Measurements from ENCODE around the gene IER5. TPM values are rescaled to one million over a fixed set of nuclear protein-coding genes. Genes with fewer than 3 reads are reported as not detected.
"Not testable (repeated sequence)": the region's sequence is repeated elsewhere in the genome, so short reads cannot be mapped to it uniquely, and the experiment has no call there.

IER5 gene
- total RNA-seq, 1 experiment from 2014 or later, result 30.5 TPM

- H3K27me3 ChIP-seq (ENCODE audit: insufficient read depth, low read length); H3K79me2 ChIP-seq (ENCODE audit: insufficient read depth, low read length); H2AFZ ChIP-seq (ENCODE audit: low read depth, low read length, poor library complexity, severe bottlenecking); RAD21 ChIA-PET (ENCODE audit: low non-redundant PET in 1 of 2, low total read pairs in 2 of 2, uncharacterized antibody in 2 of 2, unreplicated experiment in 2 of 2); ATAC-seq; intact Hi-C loops (cut with micrococcal nuclease); BruUV-seq (replicated peaks); H3K9ac ChIP-seq (ENCODE audit: low read length); H3K36me3 ChIP-seq (ENCODE audit: control insufficient read depth in 1 of 2, insufficient read depth in 2 of 2, low read length in 2 of 2); DNase-seq (ENCODE audit: low read depth, low spot score); H4K20me1 ChIP-seq (ENCODE audit: insufficient read depth); H3K27ac ChIP-seq (ENCODE audit: low read depth, low read length); H3K9me2 ChIP-seq (ENCODE audit: insufficient read depth); H3K4me3 ChIP-seq (replicated peaks in 1 of 2; ENCODE audit: low read depth in 1 of 2, low read length in 2 of 2); H3K9me3 ChIP-seq (ENCODE audit: control insufficient read depth in 1 of 2, insufficient read depth in 1 of 2, low read depth in 1 of 2, low read length in 2 of 2): not testable (repeated sequence)
- peaks cover 73 to 95% of the 10 kb centered on the region in 2 experiments for H3K4me1 ChIP-seq (ENCODE audit: control insufficient read depth in 1 of 2, insufficient read depth in 2 of 2, low read length in 2 of 2)
- ChIA-PET POLR2A (interaction anchor here (1.9 to 2.5 kb wide), 2 partner anchors 11 to 12 kb away, joined by 7 to 11 read pairs; no protein-coding TSS in a partner anchor), CTCF (interaction anchor here (2.2 kb wide), 1 partner anchor 32 kb away, joined by 8 read pairs; no protein-coding TSS in a partner anchor)
- H3K4me2 ChIP-seq (ENCODE audit: low read length), result peak overlapping the region; percentile 18
Measured at GRCh38 chr1:181115971-181116370, 27.5 kb downstream of the IER5 start.

GRCh38 chr1:181116819-181117390 lies 28.4 kb downstream of the IER5 start:
- Histone ChIP-seq H3K9ac (ENCODE audit: low read length) (peak overlapping the region; percentile 48), H2AFZ (ENCODE audit: low read depth, low read length, poor library complexity, severe bottlenecking) (no peak overlapping the region), H3K9me3 (ENCODE audit: control insufficient read depth in 1 of 2, insufficient read depth in 1 of 2, low read depth in 1 of 2, low read length in 2 of 2) (no peaks in the 10 kb centered on the region), H3K79me2 (ENCODE audit: insufficient read depth, low read length) (no peaks in the 10 kb centered on the region), H3K36me3 (ENCODE audit: control insufficient read depth in 1 of 2, insufficient read depth in 2 of 2, low read length in 2 of 2) (no peaks in the 10 kb centered on the region), H3K27me3 (ENCODE audit: insufficient read depth, low read length) (no peaks in the 10 kb centered on the region), H3K9me2 (ENCODE audit: insufficient read depth) (no peaks in the 10 kb centered on the region), H3K4me2 (ENCODE audit: low read length) (peak overlapping the region; percentile 68), H3K27ac (ENCODE audit: low read depth, low read length) (peak overlapping the region; percentile 56), H4K20me1 (ENCODE audit: insufficient read depth) (no peaks in the 10 kb centered on the region), H3K4me1 (ENCODE audit: control insufficient read depth in 1 of 2, insufficient read depth in 2 of 2, low read length in 2 of 2) (peaks cover 69 to 86% of the 10 kb centered on the region in 2 experiments), H3K4me3 (replicated peaks in 1 of 2; ENCODE audit: low read depth in 1 of 2, low read length in 2 of 2) (no peak overlapping the region)
- BruUV-seq (replicated peaks), result no TSS peak
- POLR2A ChIA-PET, result interaction anchor here (0.8 to 2.7 kb wide), 7 partner anchors 11 to 84 kb away, joined by 3 to 11 read pairs (median 6); no protein-coding TSS in a partner anchor
- intact Hi-C loops (cut with micrococcal nuclease), result no loop called here
- ATAC-seq (no peak), DNase-seq (ENCODE audit: low read depth, low spot score) (no peak)
- RAD21 ChIA-PET (ENCODE audit: low non-redundant PET in 1 of 2, low total read pairs in 2 of 2, uncharacterized antibody in 2 of 2, unreplicated experiment in 2 of 2), result interaction anchor here in 1 of 2 experiments (0.5 to 0.8 kb wide), 2 partner anchors 11 to 24 kb away, joined by 3 read pairs; no protein-coding TSS in a partner anchor
- CTCF ChIA-PET, result interaction anchor here (0.6 to 2.2 kb wide), 4 partner anchors 12 to 33 kb away, joined by 3 to 8 read pairs (median 4); no protein-coding TSS in a partner anchor
- no peak for TF ChIP-seq SP1 (IDR thresholded peaks at IDR 0.05; ENCODE audit: low read depth)
- no peak for TF ChIP-seq CTCF (IDR thresholded peaks at IDR 0.05 in 2 of 3, conservative IDR thresholded peaks at IDR 0.05 in 1 of 3; ENCODE audit: borderline replicate concordance in 1 of 3, insufficient read depth in 1 of 3, low read depth in 2 of 3, low read length in 2 of 3)
- no peak for TF ChIP-seq EZH2phosphoT487 (IDR thresholded peaks at IDR 0.05; ENCODE audit: borderline replicate concordance)
- TF ChIP-seq ELF1 (IDR thresholded peaks at IDR 0.05; ENCODE audit: borderline replicate concordance, low read depth), result no peak
- TF ChIP-seq TCF7L2 (IDR thresholded peaks at IDR 0.05; ENCODE audit: borderline replicate concordance, extremely low read depth, insufficient read depth, insufficient read length), result no peak
- TF ChIP-seq SRF (IDR thresholded peaks at IDR 0.05; ENCODE audit: low read depth), result no peak
- TF ChIP-seq POLR2A (IDR thresholded peaks at IDR 0.05; ENCODE audit: borderline replicate concordance, extremely low read depth, insufficient read depth, insufficient read length), result no peak
- no peak for TF ChIP-seq ZBTB33 (IDR thresholded peaks at IDR 0.05; ENCODE audit: extremely low read depth, insufficient replicate concordance, low read length)
- no peak for TF ChIP-seq ZFX (IDR thresholded peaks at IDR 0.05)
- no peak for TF ChIP-seq POLR2AphosphoS5 (IDR thresholded peaks at IDR 0.05; ENCODE audit: low read depth, low read length)
- no peak for TF ChIP-seq MAX (IDR thresholded peaks at IDR 0.05)
- TF ChIP-seq EGR1 (IDR thresholded peaks at IDR 0.05; ENCODE audit: low read depth), result no peak
- TF ChIP-seq CEBPB (IDR thresholded peaks at IDR 0.05; ENCODE audit: low read depth), result no peak
